Progenitor cell of endocrine pancreas (in vitro differentiated cells): ENCODE measurements around the gene MCRIP2. TPM values are rescaled to one million over a fixed set of nuclear protein-coding genes. Genes with fewer than 3 reads are reported as not detected.

ENCODE experiments used
- DNase-seq: peaks from one replicate; pipeline ENCODE4 v3.0.0; 2021; ENCODE audit warnings: low spot score; ENCODE audit not compliant: unreplicated experiment
- H3K27ac Mint-ChIP-seq: 2 replicates; pipeline ENCODE4 v1.8.0; 2021; ENCODE audit warnings: mild to moderate bottlenecking, moderate library complexity, mixed read lengths
- H3K27me3 Mint-ChIP-seq: 2 replicates; pipeline ENCODE4 v1.8.0; 2021; ENCODE audit warnings: mixed read lengths
- H3K36me3 Mint-ChIP-seq: 2 replicates; pipeline ENCODE4 v1.8.0; 2022; ENCODE audit warnings: mixed read lengths; ENCODE audit not compliant: insufficient read depth
- H3K4me1 Mint-ChIP-seq: 2 replicates; pipeline ENCODE4 v1.8.0; 2021; ENCODE audit warnings: low read depth, mixed read lengths
- H3K4me3 Mint-ChIP-seq: 2 replicates; pipeline ENCODE4 v1.8.0; 2021; ENCODE audit warnings: low read depth, mild to moderate bottlenecking, moderate library complexity, mixed read lengths
- H3K9me3 Mint-ChIP-seq: 2 replicates; pipeline ENCODE4 v1.8.0; 2021; ENCODE audit warnings: low read depth, mixed read lengths
- CTCF ChIP-seq: fragments of 200-600 bp; sonication (generic); IDR thresholded peaks from one replicate; pipeline ENCODE4 v1.5.0; 2021; ENCODE audit warnings: antibody characterized with exemption, mild to moderate bottlenecking; ENCODE audit not compliant: unreplicated experiment
- total RNA-seq: library from RNA; stranded (reverse); gene quantifications from 2 replicates; pipeline ENCODE4 v1.2.1, GENCODE V29; 2021

The MCRIP2 gene
- total RNA-seq, 1 donor from 2014 or later = 31.4 TPM

- Mint-ChIP-seq H3K4me3 (peak overlapping the region; percentile 68), H3K36me3 (peaks cover 2% of the 10 kb centered on the region), H3K9me3 (no peaks in the 10 kb centered on the region), H3K27me3 (no peaks in the 10 kb centered on the region), H3K27ac (no peak overlapping the region), H3K4me1 (peaks cover 4% of the 10 kb centered on the region)
- no peak for DNase-seq
- no peak for TF ChIP-seq CTCF
These were observed 1.4 kb downstream of the MCRIP2 start for GRCh38 chr16:643050-643368.

GRCh38 chr16:644556-644955, 2.9 kb downstream of the MCRIP2 start:
- peaks cover 2% of the 10 kb centered on the region for H3K36me3 Mint-ChIP-seq
- H3K27ac Mint-ChIP-seq = no peak overlapping the region
- H3K27me3 Mint-ChIP-seq = no peaks in the 10 kb centered on the region
- no peaks in the 10 kb centered on the region for H3K9me3 Mint-ChIP-seq
- peak overlapping the region; percentile 62 for H3K4me3 Mint-ChIP-seq
- no peak for DNase-seq
- TF ChIP-seq CTCF = no peak
- peaks cover 3% of the 10 kb centered on the region for H3K4me1 Mint-ChIP-seq

GRCh38 chr16:645852-646678, 4.4 kb downstream of the MCRIP2 start:
- no peak for DNase-seq
- no peak overlapping the region for H3K4me3 Mint-ChIP-seq
- no peak for TF ChIP-seq CTCF
- H3K36me3 Mint-ChIP-seq = peaks cover 2% of the 10 kb centered on the region
- no peaks in the 10 kb centered on the region for H3K27me3 Mint-ChIP-seq
- H3K27ac Mint-ChIP-seq = no peak overlapping the region
- H3K9me3 Mint-ChIP-seq = no peaks in the 10 kb centered on the region
- peaks cover 4% of the 10 kb centered on the region for H3K4me1 Mint-ChIP-seq

GRCh38 chr16:646679-647172, 5.1 kb downstream of the MCRIP2 start:
- Mint-ChIP-seq H3K36me3 (peaks cover 2% of the 10 kb centered on the region), H3K27me3 (no peaks in the 10 kb centered on the region), H3K4me1 (peaks cover 4% of the 10 kb centered on the region), H3K27ac (peak overlapping the region; percentile 77), H3K4me3 (no peak overlapping the region), H3K9me3 (no peaks in the 10 kb centered on the region)
- no peak for DNase-seq
- TF ChIP-seq CTCF = no peak

GRCh38 chr16:647173-647902, 5.7 kb downstream of the MCRIP2 start:
- no peak overlapping the region for H3K4me3 Mint-ChIP-seq
- no peak for DNase-seq
- no peaks in the 10 kb centered on the region for H3K27me3 Mint-ChIP-seq
- peak overlapping the region; percentile 77 for H3K27ac Mint-ChIP-seq
- no peak for TF ChIP-seq CTCF
- H3K36me3 Mint-ChIP-seq = peaks cover 2% of the 10 kb centered on the region
- H3K9me3 Mint-ChIP-seq = no peaks in the 10 kb centered on the region
- peaks cover 4% of the 10 kb centered on the region for H3K4me1 Mint-ChIP-seq
